Panc1 (cell line): ENCODE results near the gene RTP1.

Experiments
- POLR2AphosphoS5 ChIP-seq: IDR thresholded peaks from 2 replicates; pipeline ENCODE4 v1.6.1; 2012; ENCODE audit warnings: mild to moderate bottlenecking, low read depth, low read length, moderate library complexity
- TF ChIP-seq, protein P1 (sequence below): fragments of 450-650 bp; IDR thresholded peaks from 2 replicates; pipeline ENCODE4 v1.5.1; 2017; ENCODE audit warnings: mild to moderate bottlenecking

DNA sequence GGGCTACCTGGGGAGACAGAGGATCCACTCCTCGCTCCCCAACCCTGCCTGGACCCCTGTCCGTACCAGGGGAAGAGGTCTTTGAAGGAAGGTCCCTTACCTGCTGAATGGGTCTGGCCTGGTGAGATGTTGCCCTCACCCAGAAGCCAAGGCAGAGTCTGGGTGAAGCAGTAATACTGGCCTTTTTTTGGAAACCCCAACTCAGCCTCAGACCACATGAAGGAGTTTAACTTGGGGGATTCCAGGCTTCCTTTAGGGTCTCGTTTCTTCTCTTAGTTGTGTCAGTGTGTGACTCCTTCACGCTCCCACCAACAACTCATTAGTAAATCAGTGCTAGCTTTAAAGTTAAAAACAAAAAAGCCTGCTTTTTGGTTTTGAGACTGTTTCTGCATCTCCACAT lies 45.6 kb downstream of the RTP1 start:
- TF ChIP-seq, protein P1, sequence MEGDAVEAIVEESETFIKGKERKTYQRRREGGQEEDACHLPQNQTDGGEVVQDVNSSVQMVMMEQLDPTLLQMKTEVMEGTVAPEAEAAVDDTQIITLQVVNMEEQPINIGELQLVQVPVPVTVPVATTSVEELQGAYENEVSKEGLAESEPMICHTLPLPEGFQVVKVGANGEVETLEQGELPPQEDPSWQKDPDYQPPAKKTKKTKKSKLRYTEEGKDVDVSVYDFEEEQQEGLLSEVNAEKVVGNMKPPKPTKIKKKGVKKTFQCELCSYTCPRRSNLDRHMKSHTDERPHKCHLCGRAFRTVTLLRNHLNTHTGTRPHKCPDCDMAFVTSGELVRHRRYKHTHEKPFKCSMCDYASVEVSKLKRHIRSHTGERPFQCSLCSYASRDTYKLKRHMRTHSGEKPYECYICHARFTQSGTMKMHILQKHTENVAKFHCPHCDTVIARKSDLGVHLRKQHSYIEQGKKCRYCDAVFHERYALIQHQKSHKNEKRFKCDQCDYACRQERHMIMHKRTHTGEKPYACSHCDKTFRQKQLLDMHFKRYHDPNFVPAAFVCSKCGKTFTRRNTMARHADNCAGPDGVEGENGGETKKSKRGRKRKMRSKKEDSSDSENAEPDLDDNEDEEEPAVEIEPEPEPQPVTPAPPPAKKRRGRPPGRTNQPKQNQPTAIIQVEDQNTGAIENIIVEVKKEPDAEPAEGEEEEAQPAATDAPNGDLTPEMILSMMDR = no peak
- TF ChIP-seq POLR2AphosphoS5 = no peak
